ENCODE data around the gene YTHDF1.

The YTHDF1 gene

GRCh38 chr20:63247671-63248228 is 31.8 kb upstream of the YTHDF1 start:
- DNase-seq = no peak

DNA sequence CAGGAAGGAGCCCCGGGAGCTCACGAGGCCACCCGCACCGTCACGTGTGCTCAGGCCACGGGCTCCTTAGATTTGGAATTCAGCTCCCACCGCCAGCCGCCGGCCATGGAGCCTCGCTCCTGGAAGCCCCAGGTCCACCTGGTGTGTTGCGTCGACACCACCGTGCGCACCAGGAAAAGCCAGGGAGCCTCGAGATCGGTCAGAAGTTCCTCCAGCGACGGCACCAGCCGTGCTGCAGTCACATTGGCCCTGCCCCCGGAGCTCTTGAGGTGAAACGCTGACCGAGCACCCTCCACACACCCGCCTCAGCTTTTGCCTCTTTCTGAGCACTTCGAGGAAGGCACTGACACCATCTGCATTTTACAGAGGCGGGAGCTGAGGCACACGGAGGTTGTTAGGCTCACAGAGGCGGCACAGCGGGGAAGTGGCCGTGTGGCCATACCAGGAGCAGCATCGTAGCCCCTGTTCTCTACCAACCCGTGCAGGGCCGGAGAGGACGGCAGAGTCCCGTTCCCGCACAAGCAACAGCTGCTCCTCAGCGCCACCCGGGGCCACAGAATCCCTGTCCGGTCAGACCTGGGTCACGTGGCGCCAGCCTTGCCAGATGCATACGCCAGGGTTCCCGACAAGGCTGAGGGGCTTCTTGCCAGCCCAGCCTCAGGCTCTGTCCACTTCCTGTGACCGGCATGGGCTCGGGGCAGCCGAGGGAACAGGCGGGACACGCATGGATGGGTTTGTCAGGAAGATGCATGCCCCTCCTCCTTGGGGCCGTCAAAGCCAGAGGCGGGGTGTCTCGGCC is 30.8 kb upstream of the YTHDF1 start:
- no peak for DNase-seq

GRCh38 chr20:63244468-63244867 is 28.5 kb upstream of the YTHDF1 start:
- DNase-seq = no peak

DNA sequence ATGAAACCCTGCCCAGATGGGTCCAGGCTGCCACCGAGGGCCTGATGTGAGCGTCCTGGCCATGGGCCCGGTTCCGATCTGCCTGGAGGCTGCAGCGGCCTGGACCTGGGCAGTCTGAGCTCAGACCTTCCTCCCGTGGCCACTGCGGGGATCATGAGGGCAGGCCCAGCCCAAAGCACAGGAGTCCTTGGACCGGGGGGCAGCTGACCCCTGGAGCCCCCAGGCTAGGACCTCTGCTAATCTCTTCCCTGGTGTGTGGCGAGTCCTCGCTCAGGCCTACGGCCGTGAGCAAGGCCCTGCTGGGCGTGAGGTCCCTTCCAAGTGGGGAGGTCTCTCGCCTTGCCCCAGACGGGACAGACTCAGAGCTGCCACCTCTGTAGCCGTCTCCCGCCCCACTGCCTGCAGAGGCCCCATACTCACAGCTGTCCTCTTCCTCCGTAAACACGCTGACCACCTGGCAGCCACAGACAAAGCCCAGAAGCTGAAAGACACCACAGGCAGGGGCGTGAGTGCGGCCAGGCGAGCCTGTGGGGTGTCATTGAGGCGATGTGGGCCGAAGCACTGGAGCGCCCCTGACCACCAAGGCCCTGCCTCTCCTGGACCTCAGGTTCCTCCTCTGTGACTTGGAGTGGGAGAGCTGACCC is 27.8 kb upstream of the YTHDF1 start:
- no peak for DNase-seq

- DNase-seq = no peak
Observed at GRCh38 chr20:63242736-63243135, 26.8 kb upstream of the YTHDF1 start.

- DNase-seq = no peak
Observed at GRCh38 chr20:63241272-63241671, 25.3 kb upstream of the YTHDF1 start.

- no peak for DNase-seq
Observed at GRCh38 chr20:63240004-63240403, 24.1 kb upstream of the YTHDF1 start.

DNA sequence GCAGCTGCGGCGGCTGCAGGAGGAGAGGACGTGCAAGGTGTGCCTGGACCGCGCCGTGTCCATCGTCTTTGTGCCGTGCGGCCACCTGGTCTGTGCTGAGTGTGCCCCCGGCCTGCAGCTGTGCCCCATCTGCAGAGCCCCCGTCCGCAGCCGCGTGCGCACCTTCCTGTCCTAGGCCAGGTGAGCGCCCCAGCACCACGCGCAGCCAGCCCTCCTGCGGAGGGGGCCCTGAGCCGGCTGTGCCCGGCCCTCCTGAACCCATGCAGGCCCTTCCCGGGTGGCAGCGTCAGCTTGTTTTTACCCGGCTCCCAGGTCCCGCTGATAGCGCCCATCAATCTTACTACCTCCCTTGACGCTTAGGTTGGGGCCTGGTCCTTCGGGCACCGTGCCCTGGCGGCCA is 23.5 kb upstream of the YTHDF1 start:
- DNase-seq = no peak

- no peak for DNase-seq
Observed at GRCh38 chr20:63238514-63239125, 22.7 kb upstream of the YTHDF1 start.

- no peak for DNase-seq
Observed at GRCh38 chr20:63238031-63238430, 22.1 kb upstream of the YTHDF1 start.

GRCh38 chr20:63236116-63236837 is 20.3 kb upstream of the YTHDF1 start:
- no peak for DNase-seq

- no peak for DNase-seq
Observed at GRCh38 chr20:63235399-63235983, 19.6 kb upstream of the YTHDF1 start, which contains the start of gene BIRC7. BIRC7 (plus strand) TSS chr20:63235905; CDS start chr20:63236097, 192 bp downstream.

DNA sequence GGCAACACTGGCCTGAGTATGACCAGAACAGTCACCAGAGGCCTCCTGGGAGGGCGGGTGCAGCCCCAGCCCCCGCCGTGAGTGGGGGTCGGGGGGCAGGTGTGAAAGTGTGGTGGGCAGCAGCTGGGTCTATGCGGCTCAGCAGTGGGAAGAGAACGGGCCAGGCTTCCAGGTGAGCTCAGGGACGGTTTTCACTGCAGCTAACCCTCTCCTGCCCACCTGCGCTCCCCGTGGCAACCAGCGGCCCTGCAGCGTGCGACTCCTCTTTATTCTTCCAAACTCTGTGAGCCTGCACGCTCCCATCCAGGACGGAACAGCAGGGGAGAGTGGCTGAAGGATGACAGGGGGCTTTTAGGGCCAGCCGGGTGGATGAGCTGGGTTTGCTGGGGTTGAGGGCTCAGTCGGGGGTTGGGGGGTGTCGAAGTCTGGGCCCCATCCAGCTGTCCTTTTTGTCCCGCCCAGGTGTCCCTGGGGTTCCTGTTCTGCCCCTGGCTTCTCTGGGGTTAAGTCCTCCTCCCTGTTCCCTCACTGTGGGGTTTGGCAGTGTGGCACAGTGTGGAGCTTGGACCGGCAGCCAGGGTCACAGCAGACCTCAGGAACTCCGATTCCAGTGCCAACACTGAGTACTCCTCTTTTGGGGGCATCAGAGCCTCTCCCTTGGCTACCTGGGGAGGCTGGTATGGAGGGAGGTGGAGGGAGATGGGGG is 18.9 kb upstream of the YTHDF1 start:
- no peak for DNase-seq

GRCh38 chr20:63233924-63234323 is 18.0 kb upstream of the YTHDF1 start:
- no peak for DNase-seq

GRCh38 chr20:63233061-63233344 is 17.1 kb upstream of the YTHDF1 start:
- DNase-seq = no peak

DNA sequence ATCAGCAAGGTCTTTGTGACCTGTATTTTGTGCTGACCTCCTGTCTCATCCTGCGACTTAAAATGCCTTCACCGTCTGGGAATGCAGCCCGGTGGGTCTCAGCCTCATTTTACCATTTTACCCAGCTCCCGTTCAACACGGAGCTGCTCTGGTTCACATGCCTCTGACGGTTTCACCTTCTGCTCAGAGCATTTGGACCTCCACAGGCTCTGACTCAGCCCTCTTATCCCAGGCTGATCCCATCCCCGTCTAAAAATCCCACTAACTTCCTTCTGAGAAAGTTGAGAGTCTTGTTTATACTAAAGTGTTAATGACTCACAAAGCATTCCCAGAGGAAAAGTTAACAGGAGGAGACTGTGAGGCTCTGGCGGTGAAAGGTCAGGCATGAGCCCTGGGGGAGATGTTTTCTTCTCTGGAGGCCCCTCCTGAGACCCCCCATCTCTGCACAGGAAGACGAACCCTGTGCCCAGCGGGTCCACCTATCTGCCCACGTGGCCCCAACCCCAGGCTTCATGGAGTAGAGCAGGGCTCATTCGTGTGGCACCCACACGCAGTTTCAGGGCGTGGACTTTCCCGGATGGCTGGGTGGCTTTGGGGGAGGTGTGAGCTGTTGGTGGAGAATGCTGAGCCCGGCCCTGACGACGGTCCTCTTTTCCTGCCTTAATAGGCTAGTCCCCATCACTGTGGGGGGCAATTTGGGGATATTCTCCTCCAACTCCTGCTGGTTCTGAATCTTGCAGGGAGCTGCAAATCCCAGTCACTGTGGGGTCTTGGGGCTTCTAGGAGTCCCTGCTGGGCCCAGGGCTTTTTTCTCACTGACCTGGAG is 16.5 kb upstream of the YTHDF1 start:
- no peak for DNase-seq

- no peak for DNase-seq
Observed at GRCh38 chr20:63230800-63231268, 14.9 kb upstream of the YTHDF1 start.

- no peak for DNase-seq
Observed at GRCh38 chr20:63228806-63229205, 12.9 kb upstream of the YTHDF1 start.

DNA sequence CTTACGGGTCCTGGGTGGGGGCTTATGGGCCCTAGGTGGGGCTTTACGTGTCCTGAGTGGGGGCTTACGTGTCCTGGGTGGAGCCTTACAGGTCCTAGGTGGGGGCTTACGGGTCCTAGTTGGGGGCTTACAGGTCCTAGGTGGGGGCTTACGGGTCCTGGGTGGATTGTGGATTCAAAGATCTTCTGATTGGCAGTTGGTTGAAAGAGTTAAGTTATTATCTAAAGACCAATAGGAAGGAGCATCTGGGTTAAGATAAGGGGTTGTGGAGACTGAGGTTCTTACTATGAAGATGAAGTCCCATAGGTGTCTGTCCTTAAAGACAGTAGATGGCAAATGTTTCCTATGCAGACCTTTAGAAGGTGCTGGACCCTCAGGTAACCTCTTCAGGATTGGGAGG is 11.3 kb upstream of the YTHDF1 start:
- DNase-seq = no peak

DNA sequence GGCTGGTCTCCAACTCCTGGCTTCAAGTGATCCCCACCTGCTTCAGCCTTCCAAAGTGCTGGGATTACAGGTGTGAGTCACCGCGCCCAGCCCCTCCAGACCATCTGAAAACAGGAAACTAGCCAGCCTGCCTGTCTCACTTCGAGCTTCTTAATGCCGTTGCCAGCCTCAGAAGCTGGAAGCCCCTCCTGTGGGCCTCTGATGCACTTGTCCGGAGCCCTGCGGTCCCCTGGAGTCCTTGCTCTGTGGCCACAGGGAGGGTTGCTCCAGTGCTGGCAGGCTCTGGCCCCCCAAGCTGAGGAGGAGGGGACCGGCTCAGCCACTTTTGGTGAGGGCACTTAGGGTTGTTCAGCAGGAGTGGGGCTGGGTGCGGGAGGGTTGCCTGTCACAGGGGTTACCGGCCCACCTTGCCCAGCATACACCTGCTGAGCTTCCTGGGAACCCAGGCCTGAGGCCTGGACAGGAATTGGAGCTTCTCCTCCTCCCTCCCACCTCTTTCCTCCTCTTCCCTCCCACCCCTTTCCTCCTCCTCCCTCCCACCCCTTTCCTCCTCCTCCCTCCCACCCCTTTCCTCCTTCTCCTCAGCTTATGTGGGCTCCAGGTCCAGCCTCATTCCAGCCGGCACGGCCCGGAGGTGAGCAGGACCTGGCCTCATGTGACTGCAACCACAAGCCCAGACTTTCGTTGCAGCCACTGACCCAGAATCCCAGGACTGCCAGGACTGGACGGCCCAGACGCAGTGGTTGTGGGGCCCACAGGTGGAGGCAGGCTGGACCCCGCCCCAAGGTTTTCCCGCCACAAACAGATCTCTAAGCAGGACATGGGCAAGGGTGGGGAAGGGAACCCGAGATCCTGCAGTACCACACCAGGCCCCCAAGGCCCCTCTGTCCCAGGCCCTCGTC is 10.4 kb upstream of the YTHDF1 start:
- no peak for DNase-seq
